NCI-H446 treated with DMSO at 0.1 percent for 48 hours (cell line): ENCODE results near the gene MGST1.

ENCODE experiments used
- DNase-seq: peaks from one replicate; lab custom pipeline; 2025; lab: John Stamatoyannopoulos, UW

Gene MGST1

GRCh38 chr12:16347391-16348298 lies at the start of gene MGST1:
Gene MGST1 (plus strand): TSS chr12:16347645. CDS start chr12:16354253, 6,608 bp downstream.
- no peak for DNase-seq

GRCh38 chr12:16299403-16299802 lies 48.0 kb upstream of the MGST1 start:
- DNase-seq, result no peak

- no peak for DNase-seq
Observed at GRCh38 chr12:16300122-16300521, 47.3 kb upstream of the MGST1 start.

GRCh38 chr12:16300736-16301135 lies 46.7 kb upstream of the MGST1 start:
- DNase-seq, result no peak

- DNase-seq, result no peak
Observed at GRCh38 chr12:16303939-16304338, 43.5 kb upstream of the MGST1 start.

GRCh38 chr12:16307856-16308475 lies 39.5 kb upstream of the MGST1 start:
- no peak for DNase-seq

GRCh38 chr12:16310934-16311333 lies 36.5 kb upstream of the MGST1 start:
- no peak for DNase-seq

GRCh38 chr12:16323010-16323409 lies 24.4 kb upstream of the MGST1 start:
- DNase-seq, result no peak

GRCh38 chr12:16323638-16324037 lies 23.8 kb upstream of the MGST1 start:
- DNase-seq, result no peak

- DNase-seq, result no peak
Observed at GRCh38 chr12:16324272-16324671, 23.2 kb upstream of the MGST1 start.

GRCh38 chr12:16324772-16325171 lies 22.7 kb upstream of the MGST1 start:
- no peak for DNase-seq

- DNase-seq, result no peak
Observed at GRCh38 chr12:16325426-16325825, 22.0 kb upstream of the MGST1 start.

GRCh38 chr12:16327963-16328362 lies 19.5 kb upstream of the MGST1 start:
- DNase-seq, result no peak

- no peak for DNase-seq
Observed at GRCh38 chr12:16329594-16329993, 17.9 kb upstream of the MGST1 start.

GRCh38 chr12:16330560-16330959 lies 16.9 kb upstream of the MGST1 start:
- DNase-seq, result no peak

GRCh38 chr12:16331998-16332397 lies 15.4 kb upstream of the MGST1 start:
- no peak for DNase-seq

GRCh38 chr12:16335838-16336237 lies 11.6 kb upstream of the MGST1 start:
- no peak for DNase-seq

- no peak for DNase-seq
Observed at GRCh38 chr12:16344269-16344668, 3.2 kb upstream of the MGST1 start.

- no peak for DNase-seq
Observed at GRCh38 chr12:16345105-16345504, 2.3 kb upstream of the MGST1 start.

- DNase-seq, result no peak
Observed at GRCh38 chr12:16346958-16347357, 487 bp upstream of the MGST1 start.

- DNase-seq, result no peak
Observed at GRCh38 chr12:16348435-16349130, 1.1 kb downstream of the MGST1 start.

GRCh38 chr12:16349131-16349460 lies 1.7 kb downstream of the MGST1 start:
- DNase-seq, result no peak

GRCh38 chr12:16350682-16351081 lies 3.2 kb downstream of the MGST1 start:
- DNase-seq, result no peak
